Cerebellar cortex (tissue), 1 donor: ENCODE data around the gene MCM3AP.

Source experiments
- DNase-seq: peaks from one replicate; pipeline ENCODE4 v3.0.0-alpha.2; 2015; ENCODE audit warnings: low spot score

Gene MCM3AP

GRCh38 chr21:46285206-46285661 is at the start of gene MCM3AP:
MCM3AP (minus strand) TSS chr21:46285611; CDS start chr21:46285286, 325 bp downstream.
- DNase-seq, result no peak

- DNase-seq, result no peak
These were observed 49.1 kb upstream of the MCM3AP start for GRCh38 chr21:46334351-46335140.

- DNase-seq, result no peak
These were observed 44.4 kb upstream of the MCM3AP start for GRCh38 chr21:46329796-46330195.

GRCh38 chr21:46328151-46328550 is 42.7 kb upstream of the MCM3AP start:
- DNase-seq, result no peak

- no peak for DNase-seq
These were observed 42.3 kb upstream of the MCM3AP start for GRCh38 chr21:46327711-46328110.

GRCh38 chr21:46326110-46326703 is 40.8 kb upstream of the MCM3AP start:
- DNase-seq, result peak; percentile 6

GRCh38 chr21:46325073-46325912 is 39.9 kb upstream of the MCM3AP start:
- DNase-seq, result peak; percentile 52

- peak; percentile 80 for DNase-seq
These were observed 39.1 kb upstream of the MCM3AP start for GRCh38 chr21:46324390-46325072.

GRCh38 chr21:46323710-46324389 is 38.4 kb upstream of the MCM3AP start, which contains the start of the genes C21orf58 and PCNT:
C21orf58 (minus strand) TSS chr21:46323870; CDS start chr21:46322738, 1,132 bp downstream.
PCNT (plus strand) TSS chr21:46324156; CDS start chr21:46324229, 73 bp downstream.
- DNase-seq, result peak; percentile 97

- no peak for DNase-seq
These were observed 37.9 kb upstream of the MCM3AP start for GRCh38 chr21:46323227-46323709.

GRCh38 chr21:46322351-46323226 is 37.2 kb upstream of the MCM3AP start:
- no peak for DNase-seq

- DNase-seq, result no peak
These were observed 35.0 kb upstream of the MCM3AP start for GRCh38 chr21:46320331-46320801.

GRCh38 chr21:46319186-46319585 is 33.8 kb upstream of the MCM3AP start:
- no peak for DNase-seq

GRCh38 chr21:46318464-46318845 is 33.0 kb upstream of the MCM3AP start:
- no peak for DNase-seq

GRCh38 chr21:46317710-46318463 is 32.5 kb upstream of the MCM3AP start:
- DNase-seq, result no peak

GRCh38 chr21:46316708-46317324 is 31.4 kb upstream of the MCM3AP start:
- no peak for DNase-seq

- no peak for DNase-seq
These were observed 29.1 kb upstream of the MCM3AP start for GRCh38 chr21:46314441-46315020.

GRCh38 chr21:46312949-46313348 is 27.5 kb upstream of the MCM3AP start:
- DNase-seq, result no peak
